ENCODE measurements around the gene SCARF2.
"Not testable (repeated sequence)": the region's sequence is repeated elsewhere in the genome, so short reads cannot be mapped to it uniquely, and the experiment has no call there.

SCARF2 gene

GRCh38 chr22:20429254-20430100 is 8.1 kb downstream of the SCARF2 start:
- no peak for DNase-seq (ENCODE audit: low read depth, low spot score)
- no peak overlapping the region for H3K27ac ChIP-seq

- H3K27ac ChIP-seq = no peak overlapping the region
- no peak for DNase-seq (ENCODE audit: low read depth, low spot score)
These were observed 8.9 kb downstream of the SCARF2 start for GRCh38 chr22:20428496-20429253.

- no peak overlapping the region for H3K27ac ChIP-seq
- no peak for DNase-seq (ENCODE audit: low read depth, low spot score)
These were observed 9.6 kb downstream of the SCARF2 start for GRCh38 chr22:20427945-20428417.

- H3K27ac ChIP-seq = no peak overlapping the region
- no peak for DNase-seq (ENCODE audit: low read depth, low spot score)
These were observed 10.3 kb downstream of the SCARF2 start for GRCh38 chr22:20427104-20427944.

GRCh38 chr22:20426259-20426615 is 11.4 kb downstream of the SCARF2 start:
- no peak for DNase-seq (ENCODE audit: low read depth, low spot score)
- H3K27ac ChIP-seq = no peak overlapping the region

- H3K27ac ChIP-seq = no peak overlapping the region
- no peak for DNase-seq (ENCODE audit: low read depth, low spot score)
These were observed 11.9 kb downstream of the SCARF2 start for GRCh38 chr22:20425566-20426258.

GRCh38 chr22:20424932-20425565 is 12.6 kb downstream of the SCARF2 start:
- H3K27ac ChIP-seq = no peak overlapping the region
- DNase-seq (ENCODE audit: low read depth, low spot score) = no peak

GRCh38 chr22:20424568-20424931 is 13.1 kb downstream of the SCARF2 start:
- DNase-seq (ENCODE audit: low read depth, low spot score) = no peak
- H3K27ac ChIP-seq = no peak overlapping the region

GRCh38 chr22:20423906-20424551 is 13.6 kb downstream of the SCARF2 start:
- H3K27ac ChIP-seq = no peak overlapping the region
- no peak for DNase-seq (ENCODE audit: low read depth, low spot score)

GRCh38 chr22:20423008-20423905 is 14.4 kb downstream of the SCARF2 start:
- no peak for DNase-seq (ENCODE audit: low read depth, low spot score)
- no peak overlapping the region for H3K27ac ChIP-seq

- DNase-seq (ENCODE audit: low read depth, low spot score) = no peak
- no peak overlapping the region for H3K27ac ChIP-seq
These were observed 15.2 kb downstream of the SCARF2 start for GRCh38 chr22:20422271-20423007.

GRCh38 chr22:20421507-20421874 is 16.1 kb downstream of the SCARF2 start:
- no peak for DNase-seq (ENCODE audit: low read depth, low spot score)
- H3K27ac ChIP-seq = no peak overlapping the region

- no peak overlapping the region for H3K27ac ChIP-seq
- DNase-seq (ENCODE audit: low read depth, low spot score) = no peak
These were observed 17.3 kb downstream of the SCARF2 start for GRCh38 chr22:20420157-20420842.

GRCh38 chr22:20419664-20419951 is 18.0 kb downstream of the SCARF2 start:
- no peak overlapping the region for H3K27ac ChIP-seq
- no peak for DNase-seq (ENCODE audit: low read depth, low spot score)

GRCh38 chr22:20418211-20418788 is 19.3 kb downstream of the SCARF2 start:
- H3K27ac ChIP-seq = no peak overlapping the region
- DNase-seq (ENCODE audit: low read depth, low spot score) = no peak

- H3K27ac ChIP-seq; DNase-seq (ENCODE audit: low read depth, low spot score): not testable (repeated sequence)
These were observed 21.9 kb downstream of the SCARF2 start for GRCh38 chr22:20415699-20416098.

GRCh38 chr22:20415241-20415640 is 22.4 kb downstream of the SCARF2 start:
- DNase-seq (ENCODE audit: low read depth, low spot score); H3K27ac ChIP-seq: not testable (repeated sequence)
